Measurements from ENCODE around the gene ARCN1.

Gene ARCN1

DNA sequence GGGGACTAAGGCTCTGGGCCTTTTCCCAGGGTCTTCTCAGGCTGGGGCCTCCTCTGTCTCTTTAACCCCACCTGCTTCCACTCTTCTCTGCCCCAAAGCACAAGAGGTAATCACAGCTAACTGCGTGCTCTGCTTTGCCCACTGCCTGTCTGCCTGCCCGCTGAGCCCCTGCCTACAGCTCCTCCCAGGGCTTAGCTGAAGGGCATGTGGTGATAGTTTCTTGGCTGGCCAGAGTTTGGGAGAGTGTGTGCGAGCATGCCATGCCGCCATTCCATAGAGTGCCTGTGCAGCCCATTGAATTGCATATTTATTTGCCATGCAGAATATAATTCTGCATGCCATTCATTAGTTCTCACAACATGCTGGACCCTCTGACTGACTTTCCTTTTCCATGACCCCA is 67.7 kb downstream of the ARCN1 start:
- TF ChIP-seq CTCF (IDR thresholded peaks at IDR 0.05; ENCODE audit: control insufficient read depth, extremely low read depth, insufficient read depth) = no peak
- H3K4me3 ChIP-seq (ENCODE audit: low read depth, low read length) = no peak overlapping the region
- no peak for DNase-seq (ENCODE audit: low read depth)

- DNase-seq (ENCODE audit: low read depth) = no peak
- TF ChIP-seq CTCF (IDR thresholded peaks at IDR 0.05; ENCODE audit: control insufficient read depth, extremely low read depth, insufficient read depth) = no peak
Measured at GRCh38 chr11:118640332-118641154, 68.3 kb downstream of the ARCN1 start.

GRCh38 chr11:118641397-118642019 is 69.3 kb downstream of the ARCN1 start:
- DNase-seq (ENCODE audit: low read depth) = no peak
- no peak for TF ChIP-seq CTCF (IDR thresholded peaks at IDR 0.05; ENCODE audit: control insufficient read depth, extremely low read depth, insufficient read depth)
- H3K4me3 ChIP-seq (ENCODE audit: low read depth, low read length) = no peak overlapping the region

More at GRCh38 chr11:118640332-118641154, 68.3 kb downstream of the ARCN1 start:
- H3K4me3 ChIP-seq (ENCODE audit: low read depth, low read length) = no peak overlapping the region

GRCh38 chr11:118643142-118643994 is 71.2 kb downstream of the ARCN1 start:
- H3K4me3 ChIP-seq (ENCODE audit: low read depth, low read length) = no peak overlapping the region
- DNase-seq (ENCODE audit: low read depth) = no peak
- no peak for TF ChIP-seq CTCF (IDR thresholded peaks at IDR 0.05; ENCODE audit: control insufficient read depth, extremely low read depth, insufficient read depth)

GRCh38 chr11:118643995-118644345 is 71.8 kb downstream of the ARCN1 start:
- H3K4me3 ChIP-seq (ENCODE audit: low read depth, low read length) = no peak overlapping the region
- TF ChIP-seq CTCF (IDR thresholded peaks at IDR 0.05; ENCODE audit: control insufficient read depth, extremely low read depth, insufficient read depth) = no peak
- no peak for DNase-seq (ENCODE audit: low read depth)

DNA sequence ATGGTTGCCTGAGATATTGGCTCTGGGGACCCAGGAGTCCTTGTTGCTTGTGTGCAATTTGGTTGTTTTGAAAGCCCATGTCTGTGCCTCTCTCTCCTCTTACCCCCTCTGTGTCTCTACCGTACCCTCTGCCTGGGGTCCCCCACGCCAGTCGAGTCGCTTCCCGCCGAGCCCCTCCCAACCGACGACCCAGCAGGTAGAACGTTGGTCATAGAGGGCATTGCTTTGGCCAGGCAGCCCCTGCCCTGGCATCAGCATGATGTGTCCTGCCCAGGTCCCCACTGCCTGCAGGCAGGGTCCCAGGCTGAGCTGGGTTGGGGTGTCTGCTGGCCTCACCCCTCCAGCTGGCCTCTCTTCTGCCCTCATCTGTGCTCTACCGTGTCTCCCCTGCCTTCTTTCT is 72.3 kb downstream of the ARCN1 start:
- no peak for TF ChIP-seq CTCF (IDR thresholded peaks at IDR 0.05; ENCODE audit: control insufficient read depth, extremely low read depth, insufficient read depth)

More for the DNA sequence above, 72.3 kb downstream of the ARCN1 start:
- H3K4me3 ChIP-seq (ENCODE audit: low read depth, low read length) = no peak overlapping the region
- no peak for DNase-seq (ENCODE audit: low read depth)

Measured in LNCaP clone FGC (cell line).